GM18505 (cell line): ENCODE data around the gene P2RY4.
"Not testable (repeated sequence)": the region's sequence is repeated elsewhere in the genome, so short reads cannot be mapped to it uniquely, and the experiment has no call there.

ENCODE experiments used
- ATAC-seq: cut with Tn5 transposase; IDR thresholded peaks from one replicate; pipeline ENCODE4 v1.9.1; 2021; ENCODE audit not compliant: unreplicated experiment
- POLR2A ChIP-seq: IDR thresholded peaks from 4 replicates; pipeline ENCODE4 v1.6.1; 2011; ENCODE audit warnings: borderline replicate concordance; ENCODE audit not compliant: insufficient read depth, insufficient read length; ENCODE audit errors: extremely low read depth

Gene P2RY4

DNA sequence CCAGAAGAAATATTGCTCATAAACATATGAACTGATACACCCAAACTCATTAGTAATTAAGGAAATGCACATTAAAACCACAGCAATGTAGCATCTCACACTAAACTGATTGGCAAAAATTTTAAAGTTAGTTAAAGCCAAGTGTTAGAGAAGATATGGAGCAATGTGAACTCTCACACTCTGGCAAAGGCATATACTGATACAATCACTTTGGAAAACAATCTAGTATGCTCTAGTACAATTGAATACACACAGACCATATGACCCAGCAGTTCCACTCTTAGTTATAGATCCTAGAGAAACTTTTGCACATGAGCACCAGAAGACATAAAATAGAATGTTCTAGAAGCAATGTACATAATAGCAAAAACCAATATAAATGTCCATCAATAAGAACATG is 34.0 kb downstream of the P2RY4 start:
- ATAC-seq = no peak
- TF ChIP-seq POLR2A = no peak

DNA sequence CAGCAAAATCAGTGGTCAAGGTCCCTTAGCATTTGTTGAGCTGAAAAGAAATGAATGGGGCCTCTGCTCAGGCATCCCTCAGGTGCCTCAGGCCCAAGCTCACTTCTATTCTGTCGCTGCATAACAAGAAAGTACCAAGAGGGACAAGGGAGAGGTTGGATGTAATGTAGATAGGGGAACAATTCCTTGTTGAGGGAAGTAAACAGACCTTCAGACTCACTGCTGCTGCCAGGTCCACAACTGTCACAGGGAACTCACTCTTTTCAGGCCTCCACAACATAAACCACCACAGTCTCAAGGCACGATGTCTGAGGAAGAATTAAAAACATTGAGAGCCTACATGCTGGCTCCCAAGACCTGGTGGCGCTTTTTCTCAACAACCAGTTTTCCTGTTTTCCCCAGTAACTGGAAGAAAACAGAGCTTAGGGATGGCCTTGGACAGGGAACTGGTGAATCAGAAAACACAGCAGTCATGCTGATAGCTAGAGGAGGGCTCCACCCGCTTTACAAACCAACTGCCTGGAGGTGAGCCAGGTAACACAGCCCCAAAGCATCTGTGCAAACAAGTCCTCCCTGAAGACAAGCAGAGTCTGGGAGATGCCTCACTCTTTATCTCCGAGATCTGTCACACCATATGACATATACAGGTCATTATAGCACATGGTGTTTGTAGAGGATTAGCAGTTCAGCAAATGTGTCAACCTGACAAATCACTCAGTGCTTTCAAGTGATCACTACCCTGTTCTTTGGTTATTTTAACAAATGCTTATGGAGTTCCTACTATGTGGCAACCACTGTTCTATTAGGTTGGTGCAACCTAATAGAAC is 39.9 kb downstream of the P2RY4 start:
- TF ChIP-seq POLR2A = no peak

DNA sequence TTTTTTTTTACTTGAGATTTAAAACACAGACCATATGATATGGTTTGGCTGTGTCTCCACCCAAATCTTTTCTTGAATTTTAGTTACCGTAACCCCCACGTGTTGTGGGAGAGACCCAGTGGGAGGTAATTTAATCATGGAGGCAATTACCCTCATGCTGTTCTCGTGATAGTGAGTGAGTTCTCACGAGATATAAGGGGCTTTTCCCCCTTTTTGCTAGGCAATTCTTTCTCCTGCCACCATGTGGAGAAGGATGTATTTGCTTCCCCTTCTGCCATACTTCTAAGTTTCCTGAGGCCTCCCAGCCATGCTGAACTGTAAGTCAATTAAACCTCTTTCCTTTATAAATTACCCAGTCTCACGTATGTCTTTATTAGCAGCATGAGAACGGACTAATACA is 50.4 kb downstream of the P2RY4 start:
- not testable (repeated sequence) for ATAC-seq

More for the DNA sequence above, 39.9 kb downstream of the P2RY4 start:
- ATAC-seq = no peak

DNA sequence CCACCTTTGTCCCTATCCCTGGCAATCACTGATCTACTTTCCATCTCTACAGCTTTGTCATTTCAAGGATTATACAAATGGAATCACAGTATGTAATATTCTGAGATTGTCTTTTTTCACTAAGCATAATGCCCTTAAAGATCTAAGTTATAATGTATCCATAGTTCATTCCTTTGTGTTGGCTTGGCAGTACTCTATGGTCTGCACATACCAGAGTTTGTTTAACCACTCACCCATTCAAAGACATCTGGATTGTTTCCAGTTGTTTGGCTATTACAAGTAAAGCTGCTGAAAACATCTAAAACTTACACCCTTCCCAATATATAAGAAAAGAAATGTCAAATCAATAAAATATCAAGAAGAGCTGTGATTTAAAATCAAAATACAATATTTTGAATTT is 51.5 kb downstream of the P2RY4 start:
- ATAC-seq = no peak
- TF ChIP-seq POLR2A = no peak
